Glutamatergic neuron (in vitro differentiated cells): ENCODE data around the gene B3GNT7. TPM values are rescaled to one million over a fixed set of nuclear protein-coding genes. Genes with fewer than 3 reads are reported as not detected.

Source experiments
- DNase-seq: peaks from one replicate; pipeline ENCODE4 v3.0.0; 2022
- H3K27ac Mint-ChIP-seq: one replicate; pipeline ENCODE4 v1.8.0; 2020; ENCODE audit warnings: mild to moderate bottlenecking, mixed read lengths, inconsistent platforms; ENCODE audit not compliant: unreplicated experiment
- H3K27me3 Mint-ChIP-seq: one replicate; pipeline ENCODE4 v1.8.0; 2020; ENCODE audit warnings: mild to moderate bottlenecking, moderate library complexity, mixed read lengths, inconsistent platforms; ENCODE audit not compliant: unreplicated experiment
- H3K36me3 Mint-ChIP-seq: one replicate; pipeline ENCODE4 v1.8.0; 2020; ENCODE audit warnings: mild to moderate bottlenecking, mixed read lengths, inconsistent platforms; ENCODE audit not compliant: unreplicated experiment
- H3K4me1 Mint-ChIP-seq: one replicate; pipeline ENCODE4 v1.8.0; 2020; ENCODE audit warnings: mild to moderate bottlenecking, low read depth, mixed read lengths, inconsistent platforms; ENCODE audit not compliant: unreplicated experiment
- H3K4me3 Mint-ChIP-seq: one replicate; pipeline ENCODE4 v1.8.0; 2020; ENCODE audit warnings: mild to moderate bottlenecking, mixed read lengths, inconsistent platforms; ENCODE audit not compliant: unreplicated experiment
- H3K9me3 Mint-ChIP-seq: one replicate; pipeline ENCODE4 v1.8.0; 2020; ENCODE audit warnings: mild to moderate bottlenecking, moderate library complexity, mixed read lengths, inconsistent platforms; ENCODE audit not compliant: unreplicated experiment
- CTCF ChIP-seq: fragments of 200-600 bp; sonication (generic); IDR thresholded peaks from one replicate; pipeline ENCODE4 v1.5.0; 2021; ENCODE audit not compliant: partially characterized antibody, unreplicated experiment
- total RNA-seq: library from RNA; stranded (reverse); fragmentation: NEBNext Ultra II Directional; extraction: Animal tissue kit (Norgen Biotek cat#: 25700); gene quantifications from one replicate; pipeline ENCODE4 v1.2.1, GENCODE V29; 2021; ENCODE audit not compliant: unreplicated experiment

B3GNT7 gene
- total RNA-seq, 1 donor from 2014 or later = 0.27 TPM

GRCh38 chr2:231370749-231371429, 24.6 kb upstream of the B3GNT7 start:
- Mint-ChIP-seq H3K36me3 (no peaks in the 10 kb centered on the region), H3K27me3 (no peaks in the 10 kb centered on the region), H3K27ac (no peak overlapping the region), H3K9me3 (peaks cover 5% of the 10 kb centered on the region), H3K4me3 (no peak overlapping the region), H3K4me1 (peaks cover 12% of the 10 kb centered on the region)
- no peak for TF ChIP-seq CTCF
- no peak for DNase-seq

GRCh38 chr2:231371430-231372054, 24.0 kb upstream of the B3GNT7 start:
- Mint-ChIP-seq H3K27me3 (no peaks in the 10 kb centered on the region), H3K36me3 (no peaks in the 10 kb centered on the region), H3K4me3 (no peak overlapping the region), H3K4me1 (peaks cover 9% of the 10 kb centered on the region), H3K9me3 (peaks cover 5% of the 10 kb centered on the region), H3K27ac (no peak overlapping the region)
- no peak for TF ChIP-seq CTCF
- DNase-seq = peak; percentile 57

- no peak for TF ChIP-seq CTCF
- peaks cover 7% of the 10 kb centered on the region for H3K4me1 Mint-ChIP-seq
- H3K4me3 Mint-ChIP-seq = no peak overlapping the region
- H3K27me3 Mint-ChIP-seq = peaks cover 3% of the 10 kb centered on the region
- peak overlapping the region; percentile 59 for H3K27ac Mint-ChIP-seq
- peaks cover 7% of the 10 kb centered on the region for H3K9me3 Mint-ChIP-seq
- H3K36me3 Mint-ChIP-seq = peaks cover 5% of the 10 kb centered on the region
- DNase-seq = peak; percentile 15
Observed at GRCh38 chr2:231372326-231372725, 23.2 kb upstream of the B3GNT7 start.

- Mint-ChIP-seq H3K4me3 (no peak overlapping the region), H3K36me3 (peaks cover 5% of the 10 kb centered on the region), H3K27ac (no peak overlapping the region), H3K4me1 (peaks cover 5% of the 10 kb centered on the region), H3K27me3 (peaks cover 3% of the 10 kb centered on the region), H3K9me3 (peaks cover 5% of the 10 kb centered on the region)
- DNase-seq = no peak
- no peak for TF ChIP-seq CTCF
Observed at GRCh38 chr2:231373184-231373583, 22.3 kb upstream of the B3GNT7 start.

GRCh38 chr2:231373786-231374349, 21.6 kb upstream of the B3GNT7 start:
- DNase-seq = no peak
- H3K4me1 Mint-ChIP-seq = peaks cover 3% of the 10 kb centered on the region
- H3K36me3 Mint-ChIP-seq = peaks cover 5% of the 10 kb centered on the region
- H3K9me3 Mint-ChIP-seq = peaks cover 5% of the 10 kb centered on the region
- no peak overlapping the region for H3K27ac Mint-ChIP-seq
- peaks cover 4% of the 10 kb centered on the region for H3K27me3 Mint-ChIP-seq
- H3K4me3 Mint-ChIP-seq = no peak overlapping the region
- no peak for TF ChIP-seq CTCF
